DOHH2 (cell line): Measurements from ENCODE around the gene TFPT.

ENCODE experiments used
- CTCF ChIP-seq: fragments of 200-600 bp; sonication (generic); IDR thresholded peaks from one replicate; pipeline ENCODE4 v1.5.1; 2014; ENCODE audit warnings: antibody characterized with exemption, mild to moderate bottlenecking, low read depth, low read length; ENCODE audit not compliant: poor library complexity, severe bottlenecking
- EZH2phosphoT487 ChIP-seq: fragments of 200-600 bp; sonication (generic); IDR thresholded peaks from 2 replicates; pipeline ENCODE4 v1.6.1; 2017; ENCODE audit warnings: borderline replicate concordance, mild to moderate bottlenecking, antibody characterized with exemption, low read length, moderate library complexity, mixed read lengths

GRCh38 chr19:54073829-54074228 lies 41.6 kb downstream of the TFPT start:
- TF ChIP-seq CTCF (no peak), EZH2phosphoT487 (no peak)
